GM19328 (cell line): ENCODE measurements around the gene MYO1E.
"Not testable (repeated sequence)": the region's sequence is repeated elsewhere in the genome, so short reads cannot be mapped to it uniquely, and the experiment has no call there.

Experiments used
- ATAC-seq: cut with Tn5 transposase; IDR thresholded peaks from one replicate; pipeline ENCODE4 v1.9.1; 2021; ENCODE audit warnings: mild to moderate bottlenecking, moderate library complexity; ENCODE audit not compliant: unreplicated experiment

MYO1E gene

GRCh38 chr15:59296181-59296617 lies 76.5 kb downstream of the MYO1E start:
- no peak for ATAC-seq

GRCh38 chr15:59295261-59296001 lies 77.2 kb downstream of the MYO1E start:
- no peak for ATAC-seq

DNA sequence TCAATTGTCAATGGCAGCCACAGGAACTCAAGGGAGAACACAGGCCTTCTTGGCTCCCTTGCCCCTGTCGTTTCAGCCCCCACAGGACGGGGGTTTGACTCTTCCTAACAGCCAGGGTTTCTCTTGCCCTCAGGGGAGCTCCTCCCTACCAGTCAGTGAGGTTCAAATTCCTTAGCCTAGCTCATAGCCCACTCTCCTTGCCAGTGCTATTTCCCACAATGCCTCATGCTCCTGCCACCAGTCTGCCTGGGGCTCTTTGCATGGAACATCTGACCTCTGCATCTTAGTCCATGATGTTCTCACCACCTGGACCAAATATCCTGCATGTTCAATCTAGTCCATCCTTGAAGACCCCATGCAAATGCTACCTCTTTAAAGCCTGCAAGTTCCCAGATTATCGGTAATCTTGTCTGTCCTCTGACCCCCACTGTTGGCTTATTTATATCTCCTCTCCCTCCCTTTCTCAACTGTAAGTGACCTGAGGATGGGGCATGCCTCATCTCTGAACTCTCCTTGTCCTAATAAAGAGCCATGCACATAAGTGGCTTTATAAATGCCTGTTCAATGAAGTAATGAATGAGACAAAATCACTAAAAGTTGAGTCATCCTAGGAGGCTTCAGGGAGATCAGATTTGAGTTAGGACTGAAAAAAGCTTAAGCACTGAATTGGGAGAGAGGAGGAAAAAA lies 78.0 kb downstream of the MYO1E start:
- ATAC-seq: no peak

- ATAC-seq: no peak
These were observed 80.1 kb downstream of the MYO1E start for GRCh38 chr15:59292442-59293151.

- no peak for ATAC-seq
These were observed 81.5 kb downstream of the MYO1E start for GRCh38 chr15:59291213-59291549.

GRCh38 chr15:59290295-59291212 lies 82.1 kb downstream of the MYO1E start:
- no peak for ATAC-seq

DNA sequence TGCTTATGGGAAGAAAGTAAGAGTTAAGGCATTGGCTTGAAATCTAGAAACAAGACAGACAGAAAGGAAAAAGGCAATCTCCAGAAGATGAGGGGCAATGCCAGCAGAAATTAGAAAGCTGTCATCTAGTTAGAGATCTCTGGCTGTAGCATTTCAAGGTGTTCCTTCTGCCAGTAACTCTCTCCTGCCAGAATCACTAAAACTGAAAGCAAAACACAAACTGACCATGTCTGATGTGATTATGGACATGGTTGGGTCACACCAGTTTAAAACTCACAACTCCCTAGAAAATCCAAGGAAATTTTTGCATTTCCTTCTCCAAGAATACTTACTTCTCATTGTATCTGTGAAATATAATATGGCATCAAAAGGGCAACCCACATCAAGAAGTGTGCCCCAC lies 83.1 kb downstream of the MYO1E start:
- ATAC-seq: no peak

DNA sequence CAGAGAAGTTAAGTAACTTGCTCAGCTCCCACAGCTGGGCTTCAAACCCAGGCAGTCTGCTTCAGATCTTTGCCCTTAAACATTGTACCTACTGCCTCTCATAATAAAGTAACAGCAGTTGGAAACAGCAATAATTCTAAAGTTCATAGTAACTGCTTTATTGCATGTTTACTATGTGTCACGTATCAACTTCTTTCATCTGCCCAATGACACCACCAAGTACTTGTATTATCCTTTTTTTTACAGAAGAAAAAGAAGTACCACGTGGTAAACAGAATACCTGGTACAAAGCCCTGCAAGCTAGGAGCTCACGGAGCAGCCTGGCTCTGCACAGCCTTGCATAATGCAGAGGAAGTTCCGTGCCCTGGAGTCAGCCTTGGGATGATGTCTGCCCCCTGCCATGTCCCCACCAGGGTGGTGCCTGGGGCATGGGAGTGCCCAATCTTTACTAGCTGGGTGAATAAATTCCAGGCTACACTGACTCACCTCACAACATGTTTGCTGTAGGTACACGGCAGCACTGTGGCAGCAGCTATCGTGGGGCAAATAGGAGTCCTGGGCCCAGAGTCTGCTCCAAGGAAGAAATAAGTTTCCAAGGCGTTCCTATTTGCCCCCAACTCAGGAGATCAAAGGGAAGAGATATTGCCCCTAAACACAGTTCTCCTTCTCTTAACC lies 88.8 kb downstream of the MYO1E start:
- ATAC-seq: no peak

DNA sequence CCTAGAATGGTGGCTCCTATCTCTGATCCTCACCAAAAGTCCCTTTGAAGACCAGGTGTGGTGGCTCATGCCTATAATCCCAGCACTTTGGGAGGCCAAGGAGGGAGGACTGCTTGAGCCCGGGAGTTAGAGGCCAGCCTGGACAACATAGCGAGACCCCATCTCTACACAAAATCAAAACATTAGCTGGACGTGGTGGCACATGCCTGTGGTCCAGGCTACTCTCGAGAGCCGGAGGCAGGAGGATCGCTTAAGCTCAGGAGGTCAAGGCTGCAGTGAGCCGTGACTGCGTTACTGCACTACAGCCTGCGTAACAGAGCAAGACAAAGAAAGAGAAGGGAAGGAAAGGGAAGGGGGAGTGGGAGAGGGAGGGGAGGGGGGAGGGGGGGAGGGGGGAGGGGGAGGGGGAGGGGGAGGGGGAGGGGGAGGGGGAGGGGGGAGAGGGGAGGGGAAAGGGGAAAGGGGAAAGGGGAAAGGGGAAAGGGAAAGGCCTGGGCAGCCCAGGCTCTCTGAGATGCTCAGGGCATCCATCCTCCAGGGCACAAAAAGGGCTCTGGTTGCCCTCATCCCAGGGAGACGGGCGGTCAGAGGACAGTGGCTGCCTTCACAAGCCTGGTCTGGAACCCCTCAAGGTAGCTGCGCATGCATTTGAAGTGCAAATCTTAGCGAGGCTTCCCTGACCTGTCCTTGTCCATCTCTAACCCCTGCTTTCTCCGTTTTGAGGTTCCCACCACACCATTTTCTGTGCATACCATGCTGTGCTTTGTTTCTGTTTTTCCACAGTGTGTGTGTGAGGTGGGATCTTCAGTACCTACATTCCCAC lies 89.9 kb downstream of the MYO1E start:
- no peak for ATAC-seq

DNA sequence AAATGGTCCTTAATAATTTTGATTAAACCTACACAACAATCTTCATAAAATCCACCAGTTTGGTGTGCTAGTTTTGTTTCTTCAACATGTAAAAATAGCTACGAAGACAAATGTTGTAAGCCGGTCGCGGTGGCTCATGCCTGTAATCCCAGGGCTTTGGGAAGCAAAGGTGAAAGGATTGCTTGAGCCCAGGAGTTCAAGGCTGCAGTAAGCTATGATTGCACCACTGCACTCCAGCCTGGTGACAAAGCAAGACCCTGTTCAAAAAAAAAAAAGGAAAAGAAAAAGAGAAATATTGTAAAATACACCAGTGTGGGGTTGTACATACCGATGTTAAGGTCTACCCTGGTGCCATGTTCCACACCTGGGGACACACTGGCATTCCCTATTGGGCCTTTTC lies 91.0 kb downstream of the MYO1E start:
- no peak for ATAC-seq

GRCh38 chr15:59280855-59281254 lies 91.8 kb downstream of the MYO1E start:
- no peak for ATAC-seq

- not testable (repeated sequence) for ATAC-seq
These were observed 92.4 kb downstream of the MYO1E start for GRCh38 chr15:59280292-59280691.

GRCh38 chr15:59279023-59279422 lies 93.6 kb downstream of the MYO1E start:
- no peak for ATAC-seq

DNA sequence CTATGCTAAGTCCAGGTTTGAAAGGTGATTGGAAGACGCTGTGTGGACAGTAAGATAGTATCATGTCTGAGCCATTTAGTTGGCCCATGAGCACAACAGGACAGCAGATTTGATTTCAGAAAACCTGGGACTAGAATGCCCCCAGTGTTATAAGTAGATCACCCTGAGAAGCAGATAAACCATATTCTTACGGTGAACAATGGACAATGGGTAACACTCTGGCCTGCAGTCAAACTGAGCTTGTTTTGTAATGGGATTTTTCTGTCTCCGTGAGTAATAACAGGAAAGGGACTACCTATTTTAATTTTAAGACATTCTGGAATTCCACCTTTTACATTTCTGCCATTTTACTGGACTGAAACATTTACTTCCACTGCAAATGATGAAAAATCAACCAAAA lies 94.6 kb downstream of the MYO1E start:
- no peak for ATAC-seq

DNA sequence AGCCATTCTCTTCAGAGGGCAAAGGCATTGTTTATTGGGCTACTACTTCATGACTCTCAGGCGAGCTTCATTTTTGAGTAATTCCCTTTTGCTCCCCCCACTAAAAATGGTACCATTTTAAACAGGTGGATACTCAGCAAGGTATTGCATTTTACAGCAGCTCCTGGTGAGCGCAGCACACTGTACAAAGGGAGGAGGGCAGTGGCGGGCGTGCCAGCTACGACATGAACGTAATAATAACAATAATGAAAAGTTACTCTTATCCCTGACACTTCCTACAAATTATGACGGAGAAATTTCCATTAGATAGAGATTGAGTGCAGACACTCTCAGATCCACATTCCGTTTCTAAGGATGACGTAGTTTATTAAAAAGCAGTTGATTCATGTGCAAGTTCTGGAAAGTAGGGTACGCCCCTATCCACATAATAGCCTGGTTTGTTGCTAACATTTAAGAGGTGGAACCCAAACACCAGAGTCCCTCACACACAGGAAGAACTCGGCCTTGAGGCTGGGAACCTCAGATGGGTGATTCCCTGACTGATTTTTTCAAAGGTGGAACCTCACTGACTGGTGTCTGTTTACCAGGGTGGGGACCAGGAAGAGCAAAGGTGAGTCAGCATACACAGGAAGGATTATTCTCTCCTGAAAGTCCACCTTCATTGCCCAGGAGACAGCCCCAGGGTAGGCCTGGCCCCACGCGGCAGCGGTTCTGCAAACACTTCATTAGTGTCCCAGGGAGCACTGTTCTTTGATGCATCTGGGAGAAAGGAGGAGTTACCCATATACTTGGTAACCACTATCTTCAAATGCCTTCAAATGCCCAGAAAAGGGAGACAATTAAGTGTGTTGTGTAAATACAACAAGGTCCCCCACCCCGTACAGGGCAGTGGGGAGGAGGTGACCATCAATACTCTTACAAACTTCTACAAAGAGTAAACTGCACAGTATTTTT lies 96.2 kb downstream of the MYO1E start:
- no peak for ATAC-seq

DNA sequence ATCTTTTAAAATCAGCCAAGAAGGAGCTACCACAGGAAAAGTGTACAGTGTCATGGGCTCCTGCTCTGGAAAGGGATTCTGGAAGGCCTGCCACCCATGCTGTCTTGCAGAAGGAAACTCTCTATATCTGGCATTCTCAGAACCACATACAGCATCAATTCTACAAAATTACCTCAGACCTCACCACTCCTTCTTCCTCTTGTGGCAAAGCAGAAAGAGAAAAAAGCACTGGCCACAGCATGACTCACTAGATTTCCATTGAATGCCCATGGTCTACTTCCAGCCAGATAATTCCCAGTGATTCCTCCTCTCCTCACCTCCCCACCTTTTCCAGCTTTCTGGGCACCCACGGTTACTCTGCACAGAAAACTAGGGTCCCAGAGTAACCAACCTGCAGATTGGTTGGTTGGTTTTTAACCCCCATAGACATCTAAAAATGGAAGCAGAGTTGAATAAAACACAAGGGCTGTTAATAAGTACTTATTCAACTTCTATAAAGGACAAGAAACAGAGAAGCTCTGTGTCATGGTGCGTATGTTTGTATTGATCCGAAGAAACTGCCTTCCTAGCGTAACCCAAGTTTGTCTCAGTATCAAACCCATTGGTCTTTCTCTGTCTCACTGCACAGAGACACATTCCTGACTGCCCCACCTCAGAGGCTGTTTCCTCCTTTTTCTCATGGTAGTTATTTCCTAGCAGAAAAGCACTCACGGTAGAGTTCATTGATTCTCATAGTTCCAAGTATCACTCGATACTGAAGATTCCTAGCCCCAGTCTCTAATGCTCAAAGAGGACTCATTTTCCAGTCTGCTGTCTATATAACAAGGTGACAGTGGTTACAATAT lies 98.3 kb downstream of the MYO1E start:
- no peak for ATAC-seq

DNA sequence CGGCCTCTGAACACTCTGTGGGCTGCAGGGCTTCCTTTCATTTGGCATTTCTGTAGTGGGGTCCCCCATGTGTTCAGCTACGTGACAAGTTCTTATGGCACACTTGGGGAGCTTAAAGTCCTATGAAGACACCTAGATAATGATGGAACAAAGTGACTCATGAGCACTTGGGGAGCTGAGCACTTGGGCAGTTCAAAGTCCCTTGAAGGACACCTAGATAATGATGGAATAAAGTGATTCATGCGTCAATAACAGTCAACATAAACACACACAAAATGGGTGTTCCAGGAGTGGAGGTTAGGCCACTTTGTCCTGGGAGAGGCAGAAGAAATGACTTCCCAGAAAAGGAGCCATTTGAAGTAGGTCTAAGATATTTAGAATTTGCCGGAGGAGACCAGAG lies 99.4 kb downstream of the MYO1E start:
- ATAC-seq: no peak
